Measurements from ENCODE around the gene IL1RL2. TPM values are rescaled to one million over a fixed set of nuclear protein-coding genes. Genes with fewer than 3 reads are reported as not detected.

Gene IL1RL2
- total RNA-seq, 1 experiment from 2014 or later: not detected

DNA sequence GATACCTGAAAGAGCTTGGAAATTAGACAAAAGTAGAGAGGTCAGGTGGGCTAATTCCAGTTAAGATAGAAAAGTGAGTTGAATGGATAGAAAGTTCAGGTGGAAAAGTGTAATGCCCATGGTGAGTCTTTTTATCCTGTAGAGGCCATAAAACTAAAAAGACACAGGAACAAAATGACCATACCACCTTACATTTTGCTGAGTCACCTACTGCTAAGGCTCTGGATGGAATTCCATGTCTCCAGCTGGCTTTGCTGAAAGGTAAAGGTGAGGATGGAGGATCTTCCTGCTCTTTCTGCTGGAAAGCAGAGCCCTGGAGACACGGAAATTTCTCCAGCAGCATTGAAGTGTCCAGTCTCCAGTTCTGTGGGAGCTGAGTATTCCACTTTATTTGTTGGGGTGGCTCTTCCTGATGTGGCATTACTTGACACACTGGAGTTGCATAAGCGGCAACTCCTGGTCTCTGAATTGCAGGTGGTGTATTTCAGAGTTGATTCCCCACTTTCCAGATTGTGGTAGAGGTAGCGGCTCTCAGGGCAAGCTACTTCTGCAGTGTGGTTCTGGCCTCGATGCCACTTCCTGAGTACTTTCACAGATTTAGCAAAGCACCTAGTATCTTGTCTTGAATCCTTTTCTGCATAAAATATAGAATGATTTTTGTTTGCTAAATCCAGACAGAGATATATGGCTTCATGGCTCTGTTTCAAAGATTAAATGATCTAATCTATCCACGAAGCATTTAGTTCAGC, 10.7 kb downstream of the IL1RL2 start (continued):
- TF ChIP-seq HMGA2 (CRISPR knock-in tag; IDR thresholded peaks at IDR 0.05) (no peak), MYBL2 (CRISPR knock-in tag; IDR thresholded peaks at IDR 0.05) (no peak), KAT7 (CRISPR knock-in tag; IDR thresholded peaks at IDR 0.05; ENCODE audit: borderline replicate concordance) (no peak), ELF4 (CRISPR knock-in tag; IDR thresholded peaks at IDR 0.05; ENCODE audit: low read depth) (no peak), ATF1 (CRISPR knock-in tag; IDR thresholded peaks at IDR 0.05) (no peak)
- TF ChIP-seq, protein P1, sequence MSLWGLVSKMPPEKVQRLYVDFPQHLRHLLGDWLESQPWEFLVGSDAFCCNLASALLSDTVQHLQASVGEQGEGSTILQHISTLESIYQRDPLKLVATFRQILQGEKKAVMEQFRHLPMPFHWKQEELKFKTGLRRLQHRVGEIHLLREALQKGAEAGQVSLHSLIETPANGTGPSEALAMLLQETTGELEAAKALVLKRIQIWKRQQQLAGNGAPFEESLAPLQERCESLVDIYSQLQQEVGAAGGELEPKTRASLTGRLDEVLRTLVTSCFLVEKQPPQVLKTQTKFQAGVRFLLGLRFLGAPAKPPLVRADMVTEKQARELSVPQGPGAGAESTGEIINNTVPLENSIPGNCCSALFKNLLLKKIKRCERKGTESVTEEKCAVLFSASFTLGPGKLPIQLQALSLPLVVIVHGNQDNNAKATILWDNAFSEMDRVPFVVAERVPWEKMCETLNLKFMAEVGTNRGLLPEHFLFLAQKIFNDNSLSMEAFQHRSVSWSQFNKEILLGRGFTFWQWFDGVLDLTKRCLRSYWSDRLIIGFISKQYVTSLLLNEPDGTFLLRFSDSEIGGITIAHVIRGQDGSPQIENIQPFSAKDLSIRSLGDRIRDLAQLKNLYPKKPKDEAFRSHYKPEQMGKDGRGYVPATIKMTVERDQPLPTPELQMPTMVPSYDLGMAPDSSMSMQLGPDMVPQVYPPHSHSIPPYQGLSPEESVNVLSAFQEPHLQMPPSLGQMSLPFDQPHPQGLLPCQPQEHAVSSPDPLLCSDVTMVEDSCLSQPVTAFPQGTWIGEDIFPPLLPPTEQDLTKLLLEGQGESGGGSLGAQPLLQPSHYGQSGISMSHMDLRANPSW (CRISPR knock-in tag; conservative IDR thresholded peaks at IDR 0.05; ENCODE audit: low read depth): no peak
- TF ChIP-seq, protein P2, sequence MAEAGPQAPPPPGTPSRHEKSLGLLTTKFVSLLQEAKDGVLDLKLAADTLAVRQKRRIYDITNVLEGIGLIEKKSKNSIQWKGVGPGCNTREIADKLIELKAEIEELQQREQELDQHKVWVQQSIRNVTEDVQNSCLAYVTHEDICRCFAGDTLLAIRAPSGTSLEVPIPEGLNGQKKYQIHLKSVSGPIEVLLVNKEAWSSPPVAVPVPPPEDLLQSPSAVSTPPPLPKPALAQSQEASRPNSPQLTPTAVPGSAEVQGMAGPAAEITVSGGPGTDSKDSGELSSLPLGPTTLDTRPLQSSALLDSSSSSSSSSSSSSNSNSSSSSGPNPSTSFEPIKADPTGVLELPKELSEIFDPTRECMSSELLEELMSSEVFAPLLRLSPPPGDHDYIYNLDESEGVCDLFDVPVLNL (CRISPR knock-in tag; IDR thresholded peaks at IDR 0.05; ENCODE audit: borderline replicate concordance, low read depth): no peak

DNA sequence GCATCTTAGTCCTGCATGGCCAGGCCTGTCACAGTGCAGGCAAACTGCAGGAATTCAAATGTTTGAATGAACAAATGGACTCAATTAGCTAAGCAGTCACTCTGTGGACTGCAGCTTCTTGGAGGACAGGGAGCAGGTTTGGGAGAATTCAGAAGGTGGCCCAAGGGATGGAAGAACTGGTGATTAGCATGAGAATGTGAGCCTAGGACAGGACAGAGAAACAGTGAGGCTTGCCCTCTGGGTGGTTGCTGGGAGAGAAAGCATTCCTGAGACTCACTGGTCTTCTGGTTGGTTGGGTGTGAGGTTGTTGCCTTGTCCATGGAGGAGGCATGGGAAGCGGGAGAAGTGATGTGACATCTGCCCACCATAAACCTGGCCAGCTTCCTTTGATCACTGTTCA, 13.7 kb downstream of the IL1RL2 start:
- ChIA-PET CTCF (interaction anchor here (0.5 to 1.5 kb wide), 3 partner anchors 13 to 39 kb away, joined by 4 to 5 read pairs (median 5); partner anchors contain the start of gene IL1RL2), POLR2A (no interaction called here)
- H3K27ac Mint-ChIP-seq: no peak overlapping the region
- ATAC-seq (peak; percentile 39; the same call in 1 of the 2 replicates), DNase-seq (ENCODE audit: low spot score) (no peak)
- H3K4me1 Mint-ChIP-seq: peaks cover 7% of the 10 kb centered on the region
- peaks cover 9% of the 10 kb centered on the region; the same call in 1 of the 2 replicates for H3K9me3 Mint-ChIP-seq
- H3K4me3 Mint-ChIP-seq: no peak overlapping the region
- no peaks in the 10 kb centered on the region; the same call in 1 of the 2 replicates for H3K27me3 Mint-ChIP-seq (ENCODE audit: low read depth)
- H3K36me3 Mint-ChIP-seq: no peaks in the 10 kb centered on the region
- TF ChIP-seq, protein P3, sequence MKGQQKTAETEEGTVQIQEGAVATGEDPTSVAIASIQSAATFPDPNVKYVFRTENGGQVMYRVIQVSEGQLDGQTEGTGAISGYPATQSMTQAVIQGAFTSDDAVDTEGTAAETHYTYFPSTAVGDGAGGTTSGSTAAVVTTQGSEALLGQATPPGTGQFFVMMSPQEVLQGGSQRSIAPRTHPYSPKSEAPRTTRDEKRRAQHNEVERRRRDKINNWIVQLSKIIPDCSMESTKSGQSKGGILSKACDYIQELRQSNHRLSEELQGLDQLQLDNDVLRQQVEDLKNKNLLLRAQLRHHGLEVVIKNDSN (CRISPR knock-in tag; IDR thresholded peaks at IDR 0.05): no peak
- TF ChIP-seq ATF1 (CRISPR knock-in tag; IDR thresholded peaks at IDR 0.05) (no peak), ZNF121 (CRISPR knock-in tag; IDR thresholded peaks at IDR 0.05) (no peak), TCF7 (CRISPR knock-in tag; IDR thresholded peaks at IDR 0.05; ENCODE audit: low read depth) (no peak), ZNF671 (CRISPR knock-in tag; IDR thresholded peaks at IDR 0.05) (no peak), HMGA2 (CRISPR knock-in tag; IDR thresholded peaks at IDR 0.05) (no peak), SMAD3 (CRISPR knock-in tag; IDR thresholded peaks at IDR 0.05; ENCODE audit: borderline replicate concordance) (no peak), IRF2 (CRISPR knock-in tag; IDR thresholded peaks at IDR 0.05; ENCODE audit: borderline replicate concordance, low read depth) (no peak), GRHL2 (CRISPR knock-in tag; IDR thresholded peaks at IDR 0.05; ENCODE audit: insufficient replicate concordance, severe bottlenecking) (no peak), ZNF138 (CRISPR knock-in tag; conservative IDR thresholded peaks at IDR 0.05) (no peak)
- TF ChIP-seq, protein P4, sequence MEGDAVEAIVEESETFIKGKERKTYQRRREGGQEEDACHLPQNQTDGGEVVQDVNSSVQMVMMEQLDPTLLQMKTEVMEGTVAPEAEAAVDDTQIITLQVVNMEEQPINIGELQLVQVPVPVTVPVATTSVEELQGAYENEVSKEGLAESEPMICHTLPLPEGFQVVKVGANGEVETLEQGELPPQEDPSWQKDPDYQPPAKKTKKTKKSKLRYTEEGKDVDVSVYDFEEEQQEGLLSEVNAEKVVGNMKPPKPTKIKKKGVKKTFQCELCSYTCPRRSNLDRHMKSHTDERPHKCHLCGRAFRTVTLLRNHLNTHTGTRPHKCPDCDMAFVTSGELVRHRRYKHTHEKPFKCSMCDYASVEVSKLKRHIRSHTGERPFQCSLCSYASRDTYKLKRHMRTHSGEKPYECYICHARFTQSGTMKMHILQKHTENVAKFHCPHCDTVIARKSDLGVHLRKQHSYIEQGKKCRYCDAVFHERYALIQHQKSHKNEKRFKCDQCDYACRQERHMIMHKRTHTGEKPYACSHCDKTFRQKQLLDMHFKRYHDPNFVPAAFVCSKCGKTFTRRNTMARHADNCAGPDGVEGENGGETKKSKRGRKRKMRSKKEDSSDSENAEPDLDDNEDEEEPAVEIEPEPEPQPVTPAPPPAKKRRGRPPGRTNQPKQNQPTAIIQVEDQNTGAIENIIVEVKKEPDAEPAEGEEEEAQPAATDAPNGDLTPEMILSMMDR (IDR thresholded peaks at IDR 0.05): no peak
- TF ChIP-seq, protein P5, sequence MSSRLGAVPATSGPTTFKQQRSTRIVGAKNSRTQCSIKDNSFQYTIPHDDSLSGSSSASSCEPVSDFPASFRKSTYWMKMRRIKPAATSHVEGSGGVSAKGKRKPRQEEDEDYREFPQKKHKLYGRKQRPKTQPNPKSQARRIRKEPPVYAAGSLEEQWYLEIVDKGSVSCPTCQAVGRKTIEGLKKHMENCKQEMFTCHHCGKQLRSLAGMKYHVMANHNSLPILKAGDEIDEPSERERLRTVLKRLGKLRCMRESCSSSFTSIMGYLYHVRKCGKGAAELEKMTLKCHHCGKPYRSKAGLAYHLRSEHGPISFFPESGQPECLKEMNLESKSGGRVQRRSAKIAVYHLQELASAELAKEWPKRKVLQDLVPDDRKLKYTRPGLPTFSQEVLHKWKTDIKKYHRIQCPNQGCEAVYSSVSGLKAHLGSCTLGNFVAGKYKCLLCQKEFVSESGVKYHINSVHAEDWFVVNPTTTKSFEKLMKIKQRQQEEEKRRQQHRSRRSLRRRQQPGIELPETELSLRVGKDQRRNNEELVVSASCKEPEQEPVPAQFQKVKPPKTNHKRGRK (CRISPR knock-in tag; IDR thresholded peaks at IDR 0.05; ENCODE audit: borderline replicate concordance): no peak
- TF ChIP-seq, protein P6, sequence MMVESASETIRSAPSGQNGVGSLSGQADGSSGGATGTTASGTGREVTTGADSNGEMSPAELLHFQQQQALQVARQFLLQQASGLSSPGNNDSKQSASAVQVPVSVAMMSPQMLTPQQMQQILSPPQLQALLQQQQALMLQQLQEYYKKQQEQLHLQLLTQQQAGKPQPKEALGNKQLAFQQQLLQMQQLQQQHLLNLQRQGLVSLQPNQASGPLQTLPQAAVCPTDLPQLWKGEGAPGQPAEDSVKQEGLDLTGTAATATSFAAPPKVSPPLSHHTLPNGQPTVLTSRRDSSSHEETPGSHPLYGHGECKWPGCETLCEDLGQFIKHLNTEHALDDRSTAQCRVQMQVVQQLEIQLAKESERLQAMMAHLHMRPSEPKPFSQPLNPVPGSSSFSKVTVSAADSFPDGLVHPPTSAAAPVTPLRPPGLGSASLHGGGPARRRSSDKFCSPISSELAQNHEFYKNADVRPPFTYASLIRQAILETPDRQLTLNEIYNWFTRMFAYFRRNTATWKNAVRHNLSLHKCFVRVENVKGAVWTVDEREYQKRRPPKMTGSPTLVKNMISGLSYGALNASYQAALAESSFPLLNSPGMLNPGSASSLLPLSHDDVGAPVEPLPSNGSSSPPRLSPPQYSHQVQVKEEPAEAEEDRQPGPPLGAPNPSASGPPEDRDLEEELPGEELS (CRISPR knock-in tag; IDR thresholded peaks at IDR 0.05): no peak
- TF ChIP-seq, protein P7, sequence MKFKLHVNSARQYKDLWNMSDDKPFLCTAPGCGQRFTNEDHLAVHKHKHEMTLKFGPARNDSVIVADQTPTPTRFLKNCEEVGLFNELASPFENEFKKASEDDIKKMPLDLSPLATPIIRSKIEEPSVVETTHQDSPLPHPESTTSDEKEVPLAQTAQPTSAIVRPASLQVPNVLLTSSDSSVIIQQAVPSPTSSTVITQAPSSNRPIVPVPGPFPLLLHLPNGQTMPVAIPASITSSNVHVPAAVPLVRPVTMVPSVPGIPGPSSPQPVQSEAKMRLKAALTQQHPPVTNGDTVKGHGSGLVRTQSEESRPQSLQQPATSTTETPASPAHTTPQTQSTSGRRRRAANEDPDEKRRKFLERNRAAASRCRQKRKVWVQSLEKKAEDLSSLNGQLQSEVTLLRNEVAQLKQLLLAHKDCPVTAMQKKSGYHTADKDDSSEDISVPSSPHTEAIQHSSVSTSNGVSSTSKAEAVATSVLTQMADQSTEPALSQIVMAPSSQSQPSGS (CRISPR knock-in tag; IDR thresholded peaks at IDR 0.05; ENCODE audit: borderline replicate concordance, low read depth): no peak
